Fibroblast of the conjunctiva (primary cell): ENCODE results near the gene KRT32.

Experiments used
- DNase-seq: peaks from one replicate; pipeline ENCODE4 v3.0.0-alpha.2; 2010; ENCODE audit warnings: low read depth

KRT32 gene

DNA sequence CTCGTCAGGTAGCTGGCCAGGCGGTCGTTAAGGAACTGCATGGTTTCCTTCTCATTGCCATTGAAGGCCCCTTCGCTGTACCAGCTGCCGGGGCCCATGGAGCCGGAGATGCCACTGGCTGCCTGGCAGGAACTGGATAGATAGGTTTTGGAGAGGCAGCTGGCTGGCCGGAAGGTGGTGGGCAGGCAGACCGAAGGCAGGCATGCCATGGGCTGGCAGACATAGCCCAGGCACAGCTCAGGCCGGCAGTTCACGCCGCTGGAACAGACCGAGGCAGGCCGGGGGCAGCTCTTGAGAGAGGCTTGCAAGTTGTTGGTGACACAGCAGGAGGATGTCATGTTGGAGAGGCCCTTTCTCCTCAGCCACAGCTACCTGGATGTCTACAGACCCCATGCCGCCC lies at the start of gene KRT32:
KRT32 (minus strand) TSS at position 399 of the 400 bp plus-strand sequence; CDS start at position 338, 61 bp downstream.
- DNase-seq, result no peak

DNA sequence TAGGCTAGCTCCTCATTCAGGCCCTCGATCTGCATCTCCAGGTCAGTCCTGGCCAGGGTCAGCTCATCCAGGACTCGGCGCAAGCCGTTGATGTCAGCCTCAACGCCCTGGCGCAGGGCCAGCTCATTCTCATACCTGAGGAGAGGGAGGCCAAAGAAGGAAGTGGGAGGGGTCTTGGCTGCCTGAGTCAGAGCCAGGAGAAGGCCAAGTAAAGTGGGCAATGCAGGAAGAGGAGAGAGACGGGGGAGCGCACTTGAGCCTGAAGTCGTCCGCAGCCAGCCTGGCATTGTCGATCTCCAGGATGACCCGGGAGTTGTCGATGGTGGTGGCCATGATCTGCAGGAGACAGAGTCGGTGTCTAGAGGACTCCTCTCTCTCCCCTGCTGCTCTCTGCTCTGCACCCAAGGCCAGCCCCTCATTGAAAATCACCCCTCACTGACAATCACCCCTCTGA lies 49.7 kb upstream of the KRT32 start:
- no peak for DNase-seq

DNA sequence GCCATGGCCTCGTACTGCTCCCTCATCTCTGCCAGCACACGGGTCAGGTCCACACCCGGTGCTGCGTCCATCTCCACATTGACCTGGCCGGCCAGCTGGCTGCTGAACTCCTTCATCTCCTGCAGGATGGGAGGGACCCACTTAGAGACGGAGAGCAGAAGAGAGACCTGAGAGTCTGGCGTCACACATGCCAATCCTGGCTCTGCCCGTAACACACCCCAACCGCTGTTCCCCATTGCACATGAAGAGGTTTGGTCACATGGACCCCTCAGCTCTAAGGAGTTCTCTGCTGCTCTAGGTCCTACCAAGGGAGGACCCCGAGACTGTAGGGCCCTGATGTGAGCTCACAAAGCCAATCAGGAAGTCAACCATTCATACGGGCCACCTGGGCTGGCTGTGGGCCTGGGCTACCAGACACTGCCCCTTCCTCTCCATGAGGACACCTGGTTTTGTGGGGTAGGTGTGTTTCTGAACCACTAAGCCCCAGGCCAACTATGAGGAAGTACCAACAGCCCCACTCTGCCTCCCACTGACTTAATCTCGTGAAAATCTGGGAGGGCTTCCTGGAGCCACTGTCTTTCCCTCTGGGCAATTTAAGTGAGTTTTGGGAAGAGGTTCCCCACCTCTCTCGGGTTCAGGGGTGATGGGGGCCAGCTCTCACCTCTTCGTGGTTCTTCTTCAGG lies 49.1 kb upstream of the KRT32 start:
- no peak for DNase-seq

DNA sequence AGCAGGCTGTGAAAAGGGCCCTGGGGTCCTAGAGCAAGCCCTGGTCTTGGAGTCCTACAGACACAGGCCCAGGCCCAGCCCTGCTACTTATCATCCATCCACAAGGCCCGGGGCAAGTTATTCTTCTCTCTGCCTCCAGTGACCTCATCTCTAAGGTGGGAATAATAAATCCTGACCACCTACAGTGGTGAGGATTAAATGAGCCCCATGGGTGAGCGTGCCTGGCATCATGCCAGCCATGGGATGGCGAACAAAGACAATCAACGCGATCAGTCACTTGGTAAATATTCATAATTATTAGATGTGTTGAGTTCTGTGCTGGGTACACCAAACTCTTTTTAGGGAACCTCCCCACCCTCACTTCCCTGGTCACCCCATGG lies 46.0 kb upstream of the KRT32 start:
- DNase-seq, result no peak

DNA sequence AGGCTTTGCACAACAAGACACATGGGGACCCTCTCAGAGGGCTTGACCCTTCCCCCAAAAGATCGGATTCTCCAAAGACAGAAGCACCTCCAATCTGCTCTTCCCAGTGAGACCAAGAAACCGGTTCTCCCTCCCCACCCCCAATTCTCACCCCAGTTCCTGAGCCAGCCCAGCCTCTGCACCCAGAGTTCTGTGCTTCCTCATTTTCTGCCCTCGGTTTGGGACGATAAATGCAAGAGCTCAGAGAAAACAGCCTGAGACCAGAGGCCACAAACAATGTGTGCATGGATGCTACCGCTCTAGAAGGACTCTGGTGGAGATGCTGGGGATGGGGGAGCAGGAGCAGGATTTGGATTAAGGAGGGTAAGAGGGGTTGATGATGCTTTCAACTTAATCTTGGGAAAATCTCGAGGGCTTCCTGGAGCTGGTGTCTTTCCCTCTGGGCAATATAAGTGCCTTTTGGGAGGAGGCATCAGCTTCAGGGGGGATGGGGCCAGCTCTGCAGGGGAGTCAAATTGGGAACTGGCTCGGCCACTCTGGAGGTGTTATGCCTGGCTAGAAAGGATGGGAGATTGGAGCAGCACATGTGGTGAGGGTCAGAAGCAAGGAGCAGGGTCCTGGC lies 45.5 kb upstream of the KRT32 start:
- no peak for DNase-seq

DNA sequence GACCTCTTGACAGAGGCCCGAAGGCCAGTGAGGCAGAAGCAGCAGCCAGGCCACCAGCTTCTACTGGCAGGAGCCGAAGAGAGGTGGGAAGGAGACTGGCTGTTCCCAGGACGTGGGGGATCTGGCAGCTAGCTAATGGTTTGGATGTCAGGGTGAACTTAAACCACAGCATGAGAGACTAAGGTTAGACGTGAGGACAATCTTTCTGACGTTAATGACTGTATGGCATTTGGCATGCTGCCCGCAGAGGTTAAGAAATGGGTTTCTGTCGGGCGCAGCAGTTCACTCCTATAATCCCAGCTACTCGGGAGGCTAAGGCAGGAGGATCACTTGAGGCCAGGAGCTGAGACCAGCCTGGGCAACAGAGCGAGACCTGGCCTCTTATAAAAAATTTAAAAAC lies 44.5 kb upstream of the KRT32 start:
- DNase-seq, result no peak

DNA sequence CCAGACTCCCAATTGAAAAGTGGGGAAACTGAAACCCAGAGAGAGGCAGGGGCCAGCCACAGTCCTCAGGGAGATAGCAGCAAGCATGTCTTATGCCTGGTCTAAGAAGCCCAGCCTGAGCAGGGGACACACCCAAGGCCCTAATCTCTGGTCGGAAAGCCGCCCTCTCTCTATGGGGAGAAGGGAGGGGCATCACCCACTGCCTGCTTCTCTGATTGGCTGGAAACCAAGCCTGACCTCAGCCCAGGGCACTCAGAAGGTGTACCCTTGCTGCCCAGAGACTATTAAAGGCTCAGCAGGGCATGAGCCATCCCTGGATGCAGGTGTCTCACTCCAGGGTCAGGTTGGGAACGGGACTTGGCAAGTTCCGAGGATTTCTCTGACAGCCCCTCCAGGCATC lies 43.9 kb upstream of the KRT32 start:
- no peak for DNase-seq

DNA sequence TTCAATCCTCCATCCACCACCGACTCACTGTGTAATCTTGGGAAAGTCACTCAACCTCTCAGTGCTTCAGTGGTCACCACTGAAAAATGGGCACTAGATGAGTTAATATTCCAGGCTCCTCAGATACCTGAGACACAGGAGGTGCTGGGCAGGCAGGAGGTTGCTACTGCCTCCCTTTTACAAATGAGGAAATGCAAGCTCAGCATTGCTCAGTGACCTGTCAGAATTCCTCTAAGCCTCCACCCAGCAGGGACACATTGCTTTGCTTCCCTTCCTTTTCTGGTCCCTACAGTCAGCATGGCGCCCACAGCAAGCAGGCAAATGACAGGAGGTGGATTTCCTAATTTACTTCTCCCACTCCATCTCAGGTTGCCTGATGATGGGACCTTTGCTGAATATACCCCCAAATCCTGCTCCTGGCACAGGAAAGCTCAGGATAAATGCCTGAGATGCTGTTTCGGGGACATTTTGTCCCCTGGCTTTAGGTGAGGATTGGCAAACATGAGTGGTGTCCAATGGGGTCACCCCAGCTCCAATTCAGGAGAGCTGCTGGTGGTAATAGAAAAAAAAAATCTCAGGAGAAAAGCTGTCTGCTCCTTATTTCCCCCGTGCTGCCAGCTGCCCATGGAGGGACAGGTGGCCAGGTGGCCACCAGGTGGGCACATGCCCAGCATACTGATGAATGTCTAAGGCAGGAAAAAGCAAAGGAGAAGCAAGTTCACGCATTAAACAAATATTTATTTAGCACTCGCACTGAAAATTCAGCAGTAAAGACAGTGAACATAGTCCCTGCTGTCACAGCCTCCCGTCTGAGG lies 43.3 kb upstream of the KRT32 start:
- DNase-seq, result no peak

DNA sequence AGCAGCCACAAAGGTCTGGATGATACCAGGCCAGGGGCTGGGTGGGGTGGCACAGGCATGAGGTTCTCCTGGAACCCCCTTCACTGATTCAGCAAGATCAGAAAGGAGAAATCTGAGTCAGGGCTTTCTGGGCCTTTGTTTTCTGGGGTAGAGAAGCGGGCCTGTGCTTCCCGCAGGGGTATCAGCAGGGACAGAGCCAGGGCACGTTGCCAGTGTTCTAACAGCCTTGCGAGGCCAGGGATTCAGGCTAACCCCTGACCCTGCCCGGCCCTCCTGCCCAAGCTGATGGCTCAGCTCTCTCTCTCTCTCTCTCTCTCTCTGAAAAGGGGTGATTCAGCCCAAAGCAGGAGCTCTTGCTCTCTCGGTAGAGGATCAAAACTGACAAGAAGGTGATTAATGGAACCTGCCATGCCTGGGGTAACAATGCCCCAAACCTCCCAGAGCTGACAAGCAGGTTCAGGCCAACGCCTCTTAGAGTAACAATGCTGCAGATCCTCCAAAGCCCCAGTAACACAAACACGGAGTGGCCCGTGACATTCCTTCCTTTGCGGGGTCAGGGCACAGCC lies 40.2 kb upstream of the KRT32 start:
- DNase-seq, result no peak

DNA sequence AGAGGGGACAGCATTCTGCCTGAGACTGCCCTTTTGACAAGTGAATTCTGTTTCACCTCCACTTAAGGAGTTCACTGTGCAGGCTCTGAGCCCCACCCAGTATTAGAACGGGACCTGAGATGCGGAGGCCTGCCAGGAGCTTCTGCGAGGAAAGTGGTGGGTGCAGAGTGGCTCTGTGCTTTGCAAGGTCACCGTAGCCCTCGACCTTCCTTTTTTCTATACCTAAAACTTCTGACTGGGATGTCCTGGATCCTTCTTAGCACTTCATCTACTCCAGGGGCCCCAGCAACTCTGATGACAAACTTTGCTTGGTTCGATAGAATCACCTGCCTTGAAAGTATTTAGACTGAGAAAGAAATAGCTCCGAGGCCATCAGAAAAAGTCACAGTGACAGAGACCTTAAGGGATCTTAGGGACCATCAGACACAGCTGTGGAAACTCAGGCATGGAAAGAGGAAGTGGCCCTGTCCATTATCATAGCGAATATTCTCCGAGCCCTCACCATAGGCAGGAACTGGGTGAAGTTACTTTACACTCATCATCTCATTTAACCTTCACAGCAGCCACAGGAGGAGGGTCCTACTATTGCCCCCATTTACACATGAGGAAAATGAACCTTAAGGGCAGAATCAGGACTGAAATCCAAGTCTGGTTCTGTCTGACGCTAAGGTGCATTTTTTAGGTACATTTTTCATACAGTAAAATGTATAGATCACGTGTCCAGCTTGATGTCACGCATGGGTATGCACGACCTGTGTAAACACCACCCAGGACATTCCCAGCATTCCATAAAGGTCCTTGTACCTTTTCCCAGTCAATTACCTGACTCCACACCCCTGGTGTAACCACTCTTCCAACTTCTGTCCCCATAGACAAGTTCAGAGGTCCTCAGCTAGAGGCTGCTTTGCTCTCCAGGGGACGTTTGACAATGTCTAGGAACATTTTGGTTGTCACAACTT lies 38.9 kb upstream of the KRT32 start:
- no peak for DNase-seq

DNA sequence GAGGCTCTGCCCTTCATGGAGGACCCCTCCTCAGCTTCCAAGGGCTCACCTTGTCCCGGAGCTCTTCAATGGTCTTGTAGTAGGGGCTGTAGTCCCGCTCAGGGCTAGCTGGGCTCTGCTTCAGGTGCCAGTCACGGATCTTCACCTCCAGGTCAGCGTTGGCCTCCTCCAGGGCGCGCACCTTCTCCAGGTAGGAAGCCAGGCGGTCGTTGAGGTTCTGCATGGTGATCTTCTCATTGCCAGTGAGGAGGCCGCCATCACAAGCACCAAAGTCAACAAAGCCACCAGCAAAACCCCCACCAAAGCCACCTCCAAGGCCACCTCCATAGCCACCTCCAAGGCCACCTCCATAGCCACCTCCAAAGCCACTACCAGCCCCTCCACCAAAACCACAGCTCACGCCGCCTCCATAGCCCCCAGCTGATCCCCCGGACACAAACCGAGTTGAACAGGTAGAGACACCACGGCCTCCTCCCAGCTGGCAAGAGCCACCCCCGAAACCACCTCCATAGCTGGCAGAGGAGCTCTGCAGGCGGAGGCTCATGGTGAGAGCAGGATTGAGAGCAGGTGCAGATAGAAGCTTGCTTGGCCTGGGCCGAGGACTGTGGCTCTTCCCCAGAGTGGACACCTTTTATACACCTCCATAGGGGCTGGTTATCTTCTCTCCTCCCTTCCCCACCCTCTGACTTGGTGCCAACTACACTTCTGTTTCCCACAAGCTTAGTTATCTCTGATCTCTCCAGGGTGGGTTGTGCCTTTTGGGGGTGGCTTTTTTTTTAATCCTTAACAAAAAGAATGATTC lies 38.0 kb upstream of the KRT32 start, which contains the start of gene KRT13:
KRT13 (minus strand) TSS at position 606 of the 802 bp plus-strand sequence; CDS start at position 544, 62 bp downstream.
- DNase-seq, result no peak

DNA sequence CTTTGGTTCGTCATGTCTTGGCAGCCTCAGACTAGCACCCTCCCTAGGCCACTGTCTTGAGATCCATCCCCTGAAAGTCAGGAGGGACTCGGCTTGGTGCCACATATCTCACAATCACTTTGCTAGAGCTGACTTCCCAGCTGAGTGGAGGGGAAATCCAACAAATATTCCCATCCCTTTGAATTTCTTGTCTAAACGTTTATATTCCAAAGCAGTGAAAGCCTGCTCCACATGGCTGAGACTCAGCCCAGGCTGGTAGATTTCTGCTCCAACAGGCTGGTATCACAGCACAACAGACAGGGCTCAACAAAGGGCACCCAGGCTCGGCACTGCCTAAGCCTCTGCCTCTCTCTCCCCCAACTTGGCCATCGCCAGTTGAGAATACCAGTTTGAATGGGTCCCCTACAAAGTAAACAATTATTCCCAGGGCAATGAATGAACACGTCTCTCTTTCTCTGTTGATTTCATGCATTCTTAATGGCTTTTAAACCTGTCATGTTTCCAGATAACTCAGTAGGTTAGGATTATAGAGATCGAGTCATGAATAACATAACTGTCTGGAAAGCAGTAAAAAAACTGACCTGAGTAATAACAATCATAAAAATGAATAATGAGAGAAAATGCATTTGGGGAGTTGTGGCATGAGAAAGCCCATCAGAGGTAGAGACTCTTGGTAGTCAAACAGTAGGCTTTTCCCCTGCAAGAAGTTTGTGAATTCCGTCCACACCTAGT lies 37.2 kb upstream of the KRT32 start:
- DNase-seq, result no peak

DNA sequence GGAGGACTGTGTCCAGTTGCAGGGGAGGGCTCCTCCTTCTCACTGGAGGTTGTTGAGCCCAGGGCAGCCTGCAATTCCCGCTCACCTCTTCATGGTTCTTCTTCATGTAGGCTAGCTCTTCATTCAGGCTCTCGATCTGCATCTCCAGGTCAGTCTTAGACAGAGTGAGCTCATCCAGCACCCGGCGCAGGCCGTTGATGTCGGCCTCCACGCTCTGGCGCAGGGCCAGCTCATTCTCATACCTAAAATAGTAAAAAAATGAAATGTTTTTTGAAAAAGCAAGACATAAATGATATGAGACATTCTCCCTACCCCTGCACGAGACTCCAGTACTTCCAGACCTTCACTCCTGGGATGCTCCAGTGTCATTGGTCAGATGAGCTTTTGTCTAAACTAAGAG lies 36.0 kb upstream of the KRT32 start:
- no peak for DNase-seq

DNA sequence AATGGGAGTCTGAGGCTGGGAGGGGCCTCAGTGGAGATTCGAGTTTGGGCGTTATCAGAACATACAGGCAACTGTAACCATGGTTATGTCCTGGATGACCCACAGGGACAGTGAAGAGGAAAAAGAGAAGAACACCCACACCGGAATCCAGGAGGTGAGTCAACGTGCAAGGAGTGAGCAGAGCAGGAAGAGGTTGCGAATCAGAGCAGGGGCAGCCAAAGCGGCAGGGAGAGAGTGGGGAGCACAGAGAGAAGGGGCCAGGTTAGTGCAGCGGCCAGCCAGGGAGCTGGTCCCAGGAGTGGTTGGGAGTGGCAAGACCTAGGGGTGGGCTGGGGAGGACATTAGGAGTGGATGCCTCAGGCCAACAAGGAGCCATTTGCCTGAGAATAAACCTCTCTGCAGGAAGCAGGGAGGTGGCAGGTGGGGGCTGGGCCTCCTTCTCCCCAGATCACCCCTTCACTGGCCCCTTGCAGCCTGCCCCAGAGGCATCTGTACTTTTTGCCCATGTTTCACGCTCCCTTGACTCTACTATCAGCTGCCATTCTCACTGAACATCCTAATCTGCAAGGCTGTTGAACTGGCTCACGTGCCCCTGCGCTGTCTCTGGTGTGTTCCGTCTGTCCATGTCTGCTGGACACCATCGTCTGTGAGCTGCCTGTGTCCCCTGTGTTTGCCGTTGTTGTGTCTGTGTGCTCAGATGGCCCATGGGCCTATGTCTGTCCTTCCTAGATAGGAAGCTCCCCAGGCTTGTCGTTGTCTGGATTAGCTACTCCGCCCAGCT lies 33.1 kb upstream of the KRT32 start:
- DNase-seq, result no peak

DNA sequence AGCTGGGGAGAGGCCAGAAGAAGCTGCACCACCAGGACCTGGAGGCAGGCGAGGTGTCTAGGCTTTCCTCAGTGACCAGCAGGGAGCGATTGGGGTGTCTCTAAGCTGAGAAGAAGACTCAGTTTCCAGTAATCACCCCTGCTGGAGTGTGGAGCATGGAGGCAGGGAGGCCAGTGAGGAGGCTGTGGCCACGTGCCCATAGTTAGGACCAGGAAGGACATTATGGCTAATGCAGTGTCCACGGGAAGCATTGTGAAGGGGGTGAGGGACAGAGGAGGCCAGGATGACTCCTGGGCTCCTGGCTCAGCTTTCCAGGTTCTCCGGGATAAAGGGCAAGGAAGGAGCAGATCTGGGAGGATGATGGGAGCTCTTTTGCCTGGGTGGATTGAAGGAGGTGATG lies 32.5 kb upstream of the KRT32 start:
- DNase-seq, result no peak

DNA sequence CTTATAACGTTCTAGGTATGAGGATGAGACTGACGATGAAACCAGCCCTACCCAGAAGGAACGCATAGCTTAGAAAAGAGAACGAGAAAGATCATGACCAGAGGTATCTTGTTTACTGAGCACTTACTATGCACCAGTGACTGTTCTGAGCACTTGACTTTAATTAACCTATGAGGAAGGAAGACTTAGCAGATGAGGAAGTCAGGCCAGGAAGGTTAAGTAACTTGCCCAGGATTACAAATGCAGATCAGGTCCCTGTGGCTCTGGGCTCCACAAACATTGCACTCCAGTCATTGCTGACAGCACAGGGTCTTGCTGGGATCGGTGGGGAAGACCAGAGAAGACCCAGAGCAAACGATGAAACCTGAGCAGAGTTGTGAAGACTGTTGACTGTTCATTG lies 31.1 kb upstream of the KRT32 start:
- DNase-seq, result no peak

DNA sequence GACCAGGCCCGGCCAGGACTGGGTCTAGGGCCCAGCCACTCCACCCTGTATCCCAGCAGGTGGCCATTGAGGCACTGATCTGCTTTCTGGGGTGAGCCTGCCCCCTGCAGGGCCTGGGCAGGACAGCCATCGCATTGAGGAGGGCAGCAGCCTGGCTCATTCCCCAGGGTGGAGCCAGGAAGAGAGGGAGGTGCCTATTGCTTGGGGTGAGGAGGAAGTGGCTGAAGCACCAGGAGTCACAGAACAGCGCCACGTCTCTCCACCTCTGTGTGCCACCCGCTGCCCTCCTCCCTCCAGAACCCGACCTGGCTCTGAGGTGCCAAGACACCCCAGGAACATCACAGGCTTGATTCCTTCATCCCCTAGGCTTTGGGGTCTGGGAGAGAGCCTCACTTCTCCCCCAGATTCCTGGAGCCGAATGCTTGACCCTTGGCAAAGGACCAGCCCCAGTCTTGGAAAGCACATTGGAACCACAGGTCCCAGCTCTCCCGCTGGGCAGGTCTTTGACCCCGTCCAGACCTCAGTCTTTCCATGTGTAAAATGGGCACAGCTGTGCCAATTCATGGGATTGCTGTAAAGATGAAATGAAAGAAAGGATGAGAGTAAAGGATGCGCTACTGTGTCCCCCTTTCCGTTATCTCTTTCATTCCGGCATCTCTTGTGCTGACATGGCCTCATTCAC lies 29.8 kb upstream of the KRT32 start:
- DNase-seq, result peak; percentile 57

DNA sequence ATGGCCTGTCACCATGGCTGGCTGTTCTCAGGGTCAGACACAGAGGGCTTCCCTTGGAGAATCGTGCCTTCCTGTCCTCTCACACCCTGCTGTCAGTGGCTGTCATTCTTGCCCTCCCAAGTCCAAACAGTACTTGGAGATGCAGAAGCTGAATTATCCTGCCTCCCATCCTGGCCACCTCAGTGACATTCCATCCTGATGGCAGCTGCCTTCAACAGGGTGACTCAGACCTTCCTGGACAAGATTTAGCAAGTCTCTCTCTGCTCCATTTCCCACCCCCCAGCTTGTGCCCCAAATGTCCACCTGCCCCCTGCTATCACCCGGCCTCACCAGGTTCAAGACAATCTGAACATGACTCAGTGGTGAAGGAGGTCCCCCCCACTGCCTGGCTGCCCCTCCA lies 27.3 kb upstream of the KRT32 start:
- DNase-seq, result no peak

DNA sequence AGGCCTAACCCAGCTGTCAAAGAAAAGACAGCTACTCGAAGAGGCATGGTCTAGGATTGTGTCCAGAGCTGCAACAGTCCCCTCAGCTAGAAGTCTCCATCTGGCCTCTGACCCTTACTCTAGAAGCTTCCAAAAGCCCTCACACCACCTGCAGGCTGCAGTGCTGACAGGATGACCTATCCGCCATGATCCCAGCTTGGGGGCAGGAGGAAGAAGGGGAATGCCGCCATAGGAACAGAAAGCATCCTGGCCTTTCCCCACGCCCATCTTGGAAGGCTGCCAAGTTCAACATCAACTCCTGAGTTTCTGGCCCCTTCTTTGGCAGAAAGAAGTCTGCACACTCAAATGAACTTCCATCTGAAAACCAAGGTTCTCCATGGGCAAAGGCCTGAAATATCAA lies 25.6 kb upstream of the KRT32 start:
- peak; percentile 32 for DNase-seq
